Right lobe of liver (tissue), 6 donors: ENCODE results near the gene RSPH10B2. TPM values are rescaled to one million over a fixed set of nuclear protein-coding genes. Genes with fewer than 3 reads are reported as not detected.
"Not testable (repeated sequence)": the region's sequence is repeated elsewhere in the genome, so short reads cannot be mapped to it uniquely, and the experiment has no call there.

ENCODE experiments used
- ATAC-seq, 4 donors: fragments of 200-7000 bp; cut with Tn5 transposase; one replicate each; pipeline ENCODE4 v1.9.1; 2020; ENCODE audit warnings: mild to moderate bottlenecking in 4 of 4, moderate library complexity in 4 of 4
- DNase-seq, 3 donors: peaks; one replicate each; pipeline ENCODE4 v3.0.0-alpha.2; 2020
- H3K27ac ChIP-seq, 3 donors: fragments of 200-600 bp; one replicate each; pipeline ENCODE4 v1.8.0; 2022
- H3K27me3 ChIP-seq, 2 donors: fragments of 200-600 bp; one replicate each; pipeline ENCODE4 v1.8.0; 2022
- H3K36me3 ChIP-seq, 4 donors: fragments of 200-600 bp; sonication (generic) in 1 of 4; one replicate each; pipeline versions ENCODE4 v1.5.1 to v1.8.0; 2017 to 2022; ENCODE audit warnings: control low read depth in 1 of 4
- H3K4me1 ChIP-seq, 4 donors: fragments of 200-600 bp; sonication (generic) in 1 of 4; one replicate each; pipeline versions ENCODE4 v1.5.1 to v1.8.0; 2017 to 2022; ENCODE audit warnings: control low read depth in 1 of 4
- H3K4me3 ChIP-seq, 3 donors: fragments of 200-600 bp; one replicate each; pipeline ENCODE4 v1.8.0; 2022
- H3K9me3 ChIP-seq, 4 donors: fragments of 200-600 bp; sonication (generic) in 1 of 4; one replicate each; pipeline versions ENCODE4 v1.5.1 to v1.8.0; 2017 to 2022; ENCODE audit warnings: control low read depth in 1 of 4
- POLR2A ChIP-seq: fragments of 450-650 bp; IDR thresholded peaks from one replicate; pipeline ENCODE4 v1.6.1; 2017; ENCODE audit warnings: antibody characterized with exemption, mild to moderate bottlenecking
- WGBS: methylation state at CpG from one replicate; pipeline ENCODE4 v1.1.6; 2018; ENCODE audit warnings: low coverage, low lambda C conversion rate; ENCODE audit not compliant: insufficient coverage; ENCODE audit errors: missing lambda C conversion rate; 5-methylcytosine and 5-hydroxymethylcytosine counted together
- intact Hi-C, 2 donors: fragments of 100-400 bp; cut with DNase I; formaldehyde crosslinking; loops; one replicate each; pipeline versions ENCODE4 v1.11.2 to v1.14.1; 2022
- total RNA-seq, 6 experiments: library from RNA; depleted of rRNA in 2 of 6; stranded (reverse); fragments of >200 nt in 2 of 6; fragmentation: NEBNext Ultra II Directional in 3 of 6; extraction: Animal tissue kit (Norgen Biotek cat#: 25700) in 3 of 6; gene quantifications; one replicate each; pipeline versions ENCODE4 v1.1.0 to v1.2.4, GENCODE V29; 2016 to 2023
- TF ChIP-seq, protein P1 (sequence below), 4 donors: fragments of 200-600 bp in 3 of 4; fragments of 450-650 bp in 1 of 4; IDR thresholded peaks; one replicate each; pipeline versions ENCODE4 v1.5.1 to v1.8.0; 2016 to 2022; ENCODE audit warnings: antibody characterized with exemption in 4 of 4, mild to moderate bottlenecking in 2 of 4
- donor health status: DM: no; HTN: yes; CAD: no.
- donor health status: DM: no; HTN: no; CAD: no.
- donor health status: DM: no; HTN: no; CAD: no.
- donor health status: DM: no; HTN: yes; CAD: no.
- donor health status: DM: no; HTN: yes; CAD: no.

Gene RSPH10B2
- total RNA-seq, 6 experiments from 2014 or later = 0.09 to 0.22 (median 0.14) TPM; not detected in 2

DNA sequence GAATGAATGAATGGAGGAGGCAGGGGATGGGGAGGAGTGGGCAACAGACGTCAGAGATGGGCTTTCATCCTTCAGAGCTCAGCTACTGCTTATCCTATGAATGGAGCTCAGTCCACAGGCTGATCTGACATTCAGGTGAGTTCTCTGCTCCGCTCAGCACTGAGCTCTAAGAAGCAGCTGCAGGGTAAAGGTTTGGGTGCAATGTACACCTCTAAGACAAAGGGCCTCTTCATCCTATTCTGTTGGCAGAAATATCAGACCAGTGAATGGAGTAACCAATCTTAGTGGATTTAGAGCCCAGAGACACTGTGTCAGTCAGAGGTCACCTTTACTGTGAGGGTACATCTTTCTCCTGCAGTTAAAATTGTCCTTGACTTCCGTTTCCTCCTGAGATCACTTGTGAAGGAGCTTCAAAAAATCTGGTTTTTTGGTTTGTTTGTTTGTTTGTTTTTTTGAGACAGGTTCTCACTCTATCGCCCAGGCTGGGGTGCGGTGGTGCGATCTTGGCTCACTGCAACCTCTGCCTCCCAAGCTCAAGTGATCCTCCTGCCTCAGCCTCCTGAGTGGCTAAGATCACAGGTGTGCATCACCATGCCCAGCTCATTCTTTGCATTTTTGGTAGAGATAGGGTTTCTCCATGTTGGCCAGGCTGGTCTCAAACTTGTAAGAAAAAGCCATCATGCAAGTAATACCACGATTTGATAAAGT is 77.3 kb downstream of the RSPH10B2 start:
- Histone ChIP-seq H3K36me3 (no peaks in the 10 kb centered on the region), H3K9me3 (no peaks in the 10 kb centered on the region), H3K27ac (no peak overlapping the region), H3K27me3 (no peaks in the 10 kb centered on the region), H3K4me3 (no peak overlapping the region), H3K4me1 (no peaks in the 10 kb centered on the region)
- intact Hi-C loops = no loop called here
- 47% methylated on average over 3 of the region's 7 CpGs for WGBS
- DNase-seq = no peak
- TF ChIP-seq POLR2A = no peak
- TF ChIP-seq, protein P1, sequence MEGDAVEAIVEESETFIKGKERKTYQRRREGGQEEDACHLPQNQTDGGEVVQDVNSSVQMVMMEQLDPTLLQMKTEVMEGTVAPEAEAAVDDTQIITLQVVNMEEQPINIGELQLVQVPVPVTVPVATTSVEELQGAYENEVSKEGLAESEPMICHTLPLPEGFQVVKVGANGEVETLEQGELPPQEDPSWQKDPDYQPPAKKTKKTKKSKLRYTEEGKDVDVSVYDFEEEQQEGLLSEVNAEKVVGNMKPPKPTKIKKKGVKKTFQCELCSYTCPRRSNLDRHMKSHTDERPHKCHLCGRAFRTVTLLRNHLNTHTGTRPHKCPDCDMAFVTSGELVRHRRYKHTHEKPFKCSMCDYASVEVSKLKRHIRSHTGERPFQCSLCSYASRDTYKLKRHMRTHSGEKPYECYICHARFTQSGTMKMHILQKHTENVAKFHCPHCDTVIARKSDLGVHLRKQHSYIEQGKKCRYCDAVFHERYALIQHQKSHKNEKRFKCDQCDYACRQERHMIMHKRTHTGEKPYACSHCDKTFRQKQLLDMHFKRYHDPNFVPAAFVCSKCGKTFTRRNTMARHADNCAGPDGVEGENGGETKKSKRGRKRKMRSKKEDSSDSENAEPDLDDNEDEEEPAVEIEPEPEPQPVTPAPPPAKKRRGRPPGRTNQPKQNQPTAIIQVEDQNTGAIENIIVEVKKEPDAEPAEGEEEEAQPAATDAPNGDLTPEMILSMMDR (IDR thresholded peaks at IDR 0.05) = no peak
- ATAC-seq = no peak

DNA sequence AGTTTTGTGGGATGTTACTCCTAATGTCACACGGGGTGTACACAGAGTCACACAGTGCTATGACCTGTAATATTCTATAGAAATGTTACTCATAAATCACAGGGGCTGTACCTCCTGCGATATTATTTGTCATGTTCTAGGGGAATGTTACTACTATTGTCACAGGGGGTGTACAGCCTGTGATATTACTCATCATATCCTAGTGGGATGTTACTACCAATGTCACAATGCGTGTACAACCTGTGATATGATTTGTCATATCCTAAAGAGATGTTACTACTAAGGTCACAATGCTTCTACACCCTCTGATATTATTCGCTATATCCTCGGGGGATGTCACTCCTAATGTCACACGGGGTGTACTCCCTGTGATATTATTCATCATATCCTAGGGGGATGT is 79.7 kb downstream of the RSPH10B2 start:
- ATAC-seq (no peak), DNase-seq (no peak)
- no peaks in the 10 kb centered on the region for H3K9me3 ChIP-seq
- 59% methylated on average over 3 of the region's 6 CpGs for WGBS
- no peak overlapping the region for H3K27ac ChIP-seq
- no peak for TF ChIP-seq POLR2A
- TF ChIP-seq, protein P1 (IDR thresholded peaks at IDR 0.05) = no peak
- no peaks in the 10 kb centered on the region for H3K4me1 ChIP-seq
- intact Hi-C loops = no loop called here
- no peaks in the 10 kb centered on the region for H3K36me3 ChIP-seq
- H3K27me3 ChIP-seq = no peaks in the 10 kb centered on the region
- H3K4me3 ChIP-seq = no peak overlapping the region

DNA sequence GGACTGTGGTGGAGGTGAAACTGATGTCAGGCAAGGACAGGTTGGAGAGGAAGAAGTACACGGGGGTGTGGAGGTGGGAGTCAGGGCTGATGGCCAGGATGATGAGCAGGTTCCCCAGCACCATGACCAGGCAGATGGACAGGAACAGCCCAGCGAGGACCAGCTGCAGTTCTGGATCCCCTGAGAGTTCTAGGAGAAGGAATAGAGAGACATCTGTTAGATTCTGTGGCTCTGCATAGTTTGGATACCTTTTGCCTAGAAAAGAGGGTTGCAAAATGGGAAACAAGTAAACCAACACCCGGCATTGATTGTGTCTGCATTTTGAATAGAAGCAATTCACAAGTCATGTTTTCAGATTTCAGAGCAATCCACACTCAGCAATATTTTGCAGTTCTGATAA is 81.6 kb downstream of the RSPH10B2 start:
- ATAC-seq, intact Hi-C loops, H3K4me3 ChIP-seq, H3K4me1 ChIP-seq, H3K27me3 ChIP-seq, H3K36me3 ChIP-seq, H3K9me3 ChIP-seq, H3K27ac ChIP-seq, DNase-seq: not testable (repeated sequence)
- 32% methylated on average over 3 of the region's 3 CpGs for WGBS

DNA sequence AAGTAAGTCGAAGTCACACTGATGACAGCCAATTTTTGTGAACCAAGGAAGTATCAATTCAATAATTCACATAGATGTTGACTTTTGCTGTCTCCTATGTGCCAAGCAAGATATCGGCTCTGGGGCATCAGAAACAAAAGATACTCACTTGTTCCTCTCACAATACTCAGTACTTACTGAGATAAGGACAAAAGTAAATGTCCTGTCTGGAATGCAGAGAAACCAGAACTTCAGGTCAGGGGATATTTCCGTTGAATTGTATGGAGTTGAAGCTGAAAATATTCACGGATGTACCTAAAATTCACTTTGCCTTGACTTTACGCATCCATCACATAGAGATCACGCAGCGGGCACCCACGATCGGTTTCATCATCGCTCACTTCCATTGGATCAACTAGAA is 83.2 kb downstream of the RSPH10B2 start:
- intact Hi-C loops, H3K36me3 ChIP-seq, H3K27ac ChIP-seq, H3K4me1 ChIP-seq, ATAC-seq, H3K4me3 ChIP-seq, H3K27me3 ChIP-seq, H3K9me3 ChIP-seq, DNase-seq: not testable (repeated sequence)
- WGBS = 68% methylated on average over 7 of the region's 10 CpGs

DNA sequence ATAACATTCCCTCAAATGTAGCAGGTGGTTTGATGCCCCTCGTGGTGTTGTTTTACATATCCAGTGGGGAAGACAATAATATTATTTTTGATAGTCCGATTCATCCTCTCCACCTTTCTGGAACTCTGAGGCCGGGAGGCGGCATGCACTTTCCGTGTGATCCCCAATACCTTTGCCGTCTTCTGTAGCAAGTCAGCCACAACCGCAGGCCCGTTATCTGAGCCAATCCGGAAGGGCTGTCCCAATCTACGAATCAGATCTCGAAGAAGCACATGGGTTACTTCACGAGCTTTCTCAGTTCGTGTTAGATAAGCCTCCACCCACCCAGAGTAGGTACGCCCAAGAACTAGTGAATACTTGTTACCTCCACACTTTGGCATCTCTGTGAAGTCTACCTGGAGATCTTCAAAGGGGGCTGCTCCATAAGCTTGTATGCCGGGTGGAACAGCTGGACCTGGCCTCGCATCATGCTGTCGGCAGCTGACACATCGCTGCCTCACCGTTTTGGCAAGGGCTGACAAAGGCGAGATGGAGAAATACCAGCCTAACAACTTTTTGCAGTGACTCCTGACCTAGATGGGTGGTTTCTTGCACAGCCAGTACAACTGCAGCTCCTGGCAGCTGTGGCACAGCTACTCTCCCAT is 88.5 kb downstream of the RSPH10B2 start:
- H3K9me3 ChIP-seq, H3K27ac ChIP-seq, H3K4me1 ChIP-seq, H3K27me3 ChIP-seq, H3K36me3 ChIP-seq, intact Hi-C loops, ATAC-seq, DNase-seq, H3K4me3 ChIP-seq: not testable (repeated sequence)
- WGBS = 69% methylated on average over 16 of the region's 20 CpGs

DNA sequence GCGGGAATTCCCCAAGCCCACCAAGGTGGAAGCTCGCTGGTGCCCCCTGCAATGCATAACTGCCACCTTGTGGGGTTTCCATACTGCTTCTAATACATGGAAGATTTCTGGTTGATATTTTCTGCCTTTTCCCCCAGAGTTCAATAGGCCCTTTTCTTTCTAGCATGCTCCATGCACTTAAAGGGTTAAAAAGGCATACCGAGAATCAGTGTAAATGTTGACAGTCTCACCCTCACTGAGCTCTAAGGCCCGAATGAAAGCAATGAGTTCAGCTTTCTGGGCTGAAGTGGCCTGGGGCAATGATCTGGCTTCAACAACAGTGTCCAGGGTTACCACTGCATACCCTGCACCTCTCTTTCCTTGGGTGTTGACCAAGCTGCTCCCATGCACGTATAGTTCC is 89.2 kb downstream of the RSPH10B2 start:
- H3K9me3 ChIP-seq, H3K27me3 ChIP-seq, ATAC-seq, intact Hi-C loops, H3K36me3 ChIP-seq, H3K27ac ChIP-seq, H3K4me1 ChIP-seq, H3K4me3 ChIP-seq, DNase-seq: not testable (repeated sequence)
- WGBS = 25% methylated on average over 4 of the region's 5 CpGs

DNA sequence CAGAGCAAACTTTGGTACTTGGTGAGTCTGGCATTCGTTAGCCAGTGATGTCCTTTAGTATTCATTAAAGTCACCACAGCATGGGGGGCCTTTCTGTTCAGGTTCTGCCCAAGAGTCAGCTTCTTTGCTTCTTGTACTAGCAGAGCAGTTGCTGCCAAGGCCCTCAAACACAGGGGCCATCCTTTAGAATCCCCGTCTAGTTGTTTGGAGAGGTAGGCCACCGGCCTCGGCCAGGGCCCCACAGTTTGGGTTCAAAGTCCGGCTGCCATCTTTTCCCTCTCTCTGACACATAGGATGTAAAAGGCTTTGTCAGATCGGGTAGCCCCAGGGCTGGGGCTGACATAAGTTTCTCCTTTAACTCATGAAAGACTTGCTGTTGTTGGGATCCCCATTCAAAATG is 89.8 kb downstream of the RSPH10B2 start:
- intact Hi-C loops, DNase-seq, H3K27me3 ChIP-seq, H3K4me1 ChIP-seq, H3K4me3 ChIP-seq, H3K27ac ChIP-seq, H3K9me3 ChIP-seq, H3K36me3 ChIP-seq, ATAC-seq: not testable (repeated sequence)
- 67% methylated on average over 1 of the region's 6 CpGs for WGBS

DNA sequence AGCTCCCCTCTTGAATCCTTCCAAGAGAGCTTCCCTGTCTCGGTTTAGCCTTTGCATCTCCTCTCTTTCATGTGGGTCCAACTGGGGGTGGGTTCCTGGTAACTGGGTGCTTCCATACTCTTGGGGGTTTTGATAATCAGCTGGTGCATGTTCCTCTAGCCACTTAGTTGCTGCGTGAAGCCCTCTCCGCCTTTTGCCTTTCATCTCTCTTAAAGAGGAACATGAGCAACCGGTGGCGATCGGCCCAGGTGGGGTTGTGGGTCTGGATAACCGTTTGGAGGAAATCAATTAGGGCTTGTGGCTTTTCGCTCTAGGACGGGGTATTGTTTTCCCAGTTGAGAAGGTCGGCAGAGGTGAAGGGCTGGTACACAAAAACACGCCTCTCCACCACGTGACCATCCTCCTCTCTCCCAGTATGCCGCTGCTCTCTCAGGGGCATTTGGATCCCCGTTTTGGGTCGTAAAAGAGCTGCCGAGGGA is 92.1 kb downstream of the RSPH10B2 start:
- ATAC-seq, H3K27me3 ChIP-seq, H3K9me3 ChIP-seq, H3K36me3 ChIP-seq, H3K4me1 ChIP-seq, H3K4me3 ChIP-seq, intact Hi-C loops, DNase-seq, H3K27ac ChIP-seq: not testable (repeated sequence)
- 27% methylated on average over 13 of the region's 16 CpGs for WGBS

DNA sequence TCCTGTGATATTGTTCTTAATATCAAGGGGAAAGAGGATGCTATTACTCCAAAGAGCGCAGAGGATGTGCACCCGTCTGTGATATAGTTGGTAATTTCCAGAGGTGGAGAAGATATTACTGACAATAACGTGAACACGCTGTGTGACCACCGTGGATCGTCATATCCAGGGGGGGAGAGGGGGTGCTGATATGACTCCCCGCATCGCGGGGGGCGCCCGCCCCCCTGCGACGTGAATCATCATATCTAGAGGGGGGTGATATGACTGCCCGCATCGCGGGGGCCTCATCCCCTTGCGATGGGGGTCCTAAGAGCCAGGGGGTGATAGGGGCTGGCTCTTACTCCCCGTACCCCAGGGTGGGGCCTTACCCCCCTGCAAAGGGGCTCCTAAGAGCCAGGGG is 93.8 kb downstream of the RSPH10B2 start:
- H3K4me1 ChIP-seq, H3K36me3 ChIP-seq, intact Hi-C loops, H3K4me3 ChIP-seq, H3K27ac ChIP-seq, DNase-seq, H3K9me3 ChIP-seq, H3K27me3 ChIP-seq, ATAC-seq: not testable (repeated sequence)
- WGBS = 42% methylated on average over 3 of the region's 18 CpGs
